HG03025 (cell line): Measurements from ENCODE around the gene GRID1.

ENCODE experiments used
- ATAC-seq: cut with Tn5 transposase; IDR thresholded peaks from one replicate; pipeline ENCODE4 v1.9.1; 2021; ENCODE audit warnings: mild to moderate bottlenecking, moderate library complexity; ENCODE audit not compliant: unreplicated experiment, low FRiP score

The GRID1 gene

DNA sequence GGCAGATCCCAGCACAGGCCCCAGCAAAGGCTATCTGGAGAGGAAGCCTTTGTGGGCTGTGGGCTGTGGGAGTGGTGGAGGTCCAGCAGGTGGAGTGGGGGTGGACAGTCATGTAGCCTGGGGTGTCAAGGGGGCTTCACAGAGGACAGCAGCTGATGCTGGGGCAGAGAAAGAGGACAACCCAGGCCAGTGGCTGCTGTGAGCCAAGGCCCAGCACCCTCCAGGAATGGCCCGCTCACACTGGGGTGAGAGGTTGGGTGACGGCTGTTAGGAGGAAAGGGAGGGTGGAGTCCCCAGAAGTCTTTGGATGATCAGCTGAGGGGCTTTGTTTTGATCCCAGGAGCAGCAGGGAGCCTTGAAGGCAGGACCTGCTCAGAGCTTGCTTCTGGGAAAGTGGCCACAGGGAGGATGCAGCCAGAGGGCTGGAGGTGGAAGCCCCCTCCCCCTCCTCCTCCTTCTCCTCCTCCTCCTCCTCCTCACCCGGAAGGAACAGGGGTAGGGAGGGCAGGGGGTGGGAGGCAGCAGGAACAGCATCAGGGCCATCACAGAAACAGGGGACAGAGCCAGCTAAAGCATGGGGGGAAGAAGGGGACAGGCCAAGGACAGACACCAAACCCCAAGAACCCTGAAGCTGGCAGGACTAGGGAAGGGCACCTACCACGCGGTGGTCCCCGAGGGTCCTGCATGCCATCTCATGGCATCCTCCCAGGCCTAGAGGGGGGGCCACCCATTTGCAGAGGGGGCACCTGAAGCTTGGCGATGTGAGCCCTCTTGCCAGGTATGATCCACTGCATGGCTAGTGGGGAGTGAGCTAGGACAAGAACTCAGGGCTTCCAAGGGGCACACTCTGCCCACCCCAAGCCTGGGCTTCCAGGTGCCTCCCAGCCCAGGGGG lies 144.9 kb downstream of the GRID1 start:
- ATAC-seq, result no peak

DNA sequence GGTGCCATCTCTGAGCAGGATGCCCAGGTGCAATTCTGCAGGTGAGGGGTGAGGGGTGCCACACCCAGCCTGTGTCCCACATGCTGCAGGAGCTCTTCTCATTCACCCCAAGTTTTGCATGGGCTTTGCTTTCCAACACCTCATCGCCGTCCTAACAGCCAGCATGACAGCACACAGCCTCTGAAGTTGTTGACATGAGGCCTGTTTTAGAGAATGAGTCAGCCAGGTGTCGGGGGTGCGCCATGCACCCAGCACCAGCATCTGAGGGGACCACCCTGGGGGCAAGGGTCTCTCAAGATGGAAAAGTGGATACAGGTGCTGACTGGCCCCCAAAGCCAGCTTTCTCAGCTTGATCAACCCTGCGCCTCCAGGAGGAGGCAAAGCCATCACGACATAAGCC lies 146.0 kb downstream of the GRID1 start:
- no peak for ATAC-seq

DNA sequence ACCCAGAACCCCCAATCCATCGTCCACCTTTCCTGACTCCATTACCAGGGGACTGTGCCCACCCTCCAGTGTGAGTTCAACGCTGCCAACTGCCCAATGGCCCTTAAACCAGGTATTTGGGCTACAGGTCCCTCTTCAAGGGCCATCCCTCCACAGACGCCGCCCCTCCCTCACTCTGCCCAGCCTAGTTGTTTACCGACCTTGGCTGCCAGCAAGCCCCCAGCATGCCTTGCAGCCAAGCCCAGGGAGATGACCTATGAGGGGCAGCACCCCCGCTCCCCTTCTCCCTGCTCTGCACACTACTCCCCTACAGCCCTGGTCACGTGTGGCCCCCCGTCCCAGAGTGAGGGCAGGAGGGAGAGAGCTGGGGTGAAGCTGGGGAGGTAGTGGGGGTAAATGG lies 147.3 kb downstream of the GRID1 start:
- no peak for ATAC-seq

DNA sequence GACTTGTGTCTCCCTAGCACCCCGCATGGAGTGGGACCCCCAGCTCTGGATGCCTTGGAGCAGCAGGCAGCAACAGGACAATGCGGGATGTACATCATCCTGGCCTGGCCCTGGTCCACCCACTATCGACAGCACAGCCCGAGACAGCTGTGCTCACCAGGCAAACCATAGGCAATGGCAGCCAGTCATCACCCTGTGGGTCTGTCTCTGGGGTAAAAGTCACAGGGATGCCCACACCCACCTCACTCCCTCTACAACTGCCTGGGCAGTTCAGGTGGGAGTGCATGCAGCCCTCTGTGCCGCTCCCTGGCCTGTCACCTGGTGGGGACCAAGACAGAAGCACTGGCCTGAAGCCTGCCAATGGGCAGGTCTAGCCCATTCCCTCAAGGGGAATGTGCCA lies 147.8 kb downstream of the GRID1 start:
- no peak for ATAC-seq

DNA sequence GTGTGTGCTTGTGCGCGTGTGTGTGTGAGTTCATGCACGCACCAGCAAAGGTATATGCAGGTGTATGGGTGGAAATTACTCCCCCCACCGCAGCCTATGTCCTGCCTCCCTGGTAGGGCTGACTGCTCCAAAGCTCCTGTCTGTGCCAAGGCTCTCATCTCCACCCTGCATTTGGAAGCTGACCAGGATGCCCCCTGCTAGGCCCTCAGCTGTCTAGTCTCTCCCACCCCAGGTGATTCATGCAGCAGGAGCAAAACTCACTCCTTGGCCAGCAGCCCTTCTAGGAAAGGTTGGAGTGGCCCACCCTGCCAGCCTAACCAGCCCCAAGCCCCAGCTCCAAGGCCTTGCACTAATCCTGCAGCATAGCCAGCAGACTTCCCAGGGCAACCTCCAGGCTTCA lies 148.4 kb downstream of the GRID1 start:
- ATAC-seq, result no peak

DNA sequence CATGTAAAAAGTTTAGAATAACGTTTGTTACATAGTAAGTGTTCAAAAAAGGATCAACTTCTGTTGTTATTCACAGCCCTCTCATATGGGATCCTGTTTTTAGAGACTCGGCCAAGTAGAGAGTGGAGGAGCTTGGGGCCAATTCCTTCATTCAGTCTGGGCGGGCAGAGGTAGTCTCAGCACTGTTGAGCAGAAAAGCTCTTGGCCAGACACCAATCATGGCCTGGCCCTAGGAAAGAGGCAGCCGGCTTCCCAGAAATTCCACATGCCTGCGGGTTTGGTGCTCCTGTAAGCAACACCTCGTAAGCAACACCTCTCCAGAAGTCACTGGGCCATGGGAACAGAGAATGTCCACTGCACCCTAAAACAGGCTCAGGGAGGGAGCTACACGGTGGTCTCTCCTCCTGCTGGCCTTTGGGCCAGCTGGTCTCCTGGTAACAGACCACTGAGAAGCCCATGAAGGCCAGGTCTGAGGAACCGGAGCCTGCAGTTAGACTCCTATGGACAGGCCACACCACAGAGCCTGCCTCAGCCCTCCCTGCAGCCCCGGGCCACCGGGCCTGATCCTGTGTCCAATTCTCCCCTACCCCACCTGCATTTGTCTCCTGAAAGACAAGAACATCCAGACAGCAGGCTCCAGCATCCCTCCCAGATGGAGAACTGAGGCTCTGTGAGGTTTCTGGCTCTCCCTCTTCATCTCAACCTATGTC lies 149.1 kb downstream of the GRID1 start:
- no peak for ATAC-seq

DNA sequence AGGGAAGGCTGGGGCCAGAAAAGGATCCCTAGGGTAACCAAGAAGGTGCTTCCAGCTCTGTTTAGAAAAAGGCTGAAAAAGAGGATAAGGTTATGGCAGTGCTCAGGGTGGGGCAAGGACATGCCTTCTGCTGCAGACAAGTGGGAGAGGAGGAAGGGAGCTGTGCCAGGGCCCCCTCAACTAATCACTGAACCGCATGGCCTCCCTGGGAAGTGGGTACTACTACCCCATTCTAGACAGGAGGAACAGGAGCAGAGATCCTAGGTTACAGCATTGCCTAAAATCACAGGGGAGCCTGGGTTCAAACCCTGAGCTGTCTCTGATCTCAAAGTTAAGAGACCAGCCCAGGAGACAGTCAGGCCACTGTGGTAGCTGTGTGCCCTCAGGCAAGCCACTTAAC lies 149.7 kb downstream of the GRID1 start:
- ATAC-seq, result no peak

DNA sequence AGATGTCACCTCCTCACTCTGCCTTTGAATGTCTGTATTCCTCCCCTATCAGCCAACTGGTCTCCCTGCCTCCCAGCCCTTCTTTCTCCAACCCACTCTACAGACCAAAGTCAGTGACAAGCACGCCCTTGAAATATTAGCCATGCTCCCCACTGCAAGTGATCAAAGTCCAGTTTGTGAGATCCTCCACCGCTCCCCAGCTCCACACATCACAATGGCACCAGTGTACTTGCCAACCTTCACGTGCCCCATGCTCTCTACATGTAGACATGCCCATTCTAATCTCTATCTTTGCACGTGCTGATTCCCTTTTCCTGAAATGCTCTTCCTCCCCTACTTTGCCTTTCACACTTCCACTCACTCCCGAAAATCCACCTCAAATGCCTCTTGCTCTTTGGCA lies 150.9 kb downstream of the GRID1 start:
- ATAC-seq, result no peak

DNA sequence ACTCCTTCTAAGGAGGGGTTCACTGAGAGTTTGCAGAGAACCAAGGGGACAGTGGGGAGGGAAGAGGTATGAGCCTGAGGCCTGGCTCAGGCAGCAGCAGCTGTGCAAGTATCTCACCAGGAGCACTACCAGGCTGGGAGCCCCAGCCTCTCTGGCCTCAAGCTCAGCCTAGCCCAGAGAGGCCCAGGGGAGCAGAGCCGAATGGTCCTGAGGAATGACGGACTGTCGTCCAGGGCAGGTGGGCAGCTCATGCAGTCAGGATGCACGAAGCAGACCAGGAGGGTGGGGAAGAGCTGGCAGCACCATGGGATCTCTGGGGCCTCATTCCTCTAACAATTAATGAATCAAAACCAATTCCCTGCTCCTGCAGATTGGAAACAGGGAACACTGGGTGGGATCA lies 151.5 kb downstream of the GRID1 start:
- no peak for ATAC-seq

DNA sequence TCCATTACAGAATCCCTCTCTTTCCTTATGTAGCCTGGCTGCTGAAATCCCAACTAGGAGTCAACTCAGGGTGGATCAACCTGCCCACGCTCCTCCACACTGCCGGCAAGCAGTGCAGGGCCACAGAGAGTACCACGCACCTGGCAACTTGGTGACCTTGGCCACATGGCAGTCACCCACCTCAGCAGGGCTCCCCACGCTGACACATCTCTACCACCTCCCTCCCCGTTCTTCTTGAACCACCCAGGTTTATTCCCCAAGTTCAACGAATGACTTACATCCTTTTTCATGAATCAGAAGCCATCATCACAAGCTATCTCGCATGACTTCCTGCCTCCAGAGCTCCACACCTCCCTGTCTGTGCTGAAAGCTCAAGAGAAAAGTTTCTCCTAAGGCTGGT lies 153.4 kb downstream of the GRID1 start:
- no peak for ATAC-seq

DNA sequence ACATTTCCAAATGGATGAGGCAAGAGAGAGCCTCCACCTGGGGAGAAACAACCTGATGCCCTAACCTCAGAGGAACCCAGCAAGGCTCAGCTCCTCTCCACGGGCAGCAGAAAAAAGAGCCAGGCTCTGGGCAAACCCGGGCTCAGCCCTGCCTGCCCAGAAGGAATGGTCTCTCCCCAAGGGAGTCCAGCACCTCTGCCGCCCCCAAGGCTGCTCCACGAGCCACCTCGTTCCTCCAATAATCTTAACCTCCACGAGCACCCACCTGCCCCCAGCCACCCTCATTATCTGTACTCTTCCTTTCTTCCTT lies 154.2 kb downstream of the GRID1 start:
- no peak for ATAC-seq

DNA sequence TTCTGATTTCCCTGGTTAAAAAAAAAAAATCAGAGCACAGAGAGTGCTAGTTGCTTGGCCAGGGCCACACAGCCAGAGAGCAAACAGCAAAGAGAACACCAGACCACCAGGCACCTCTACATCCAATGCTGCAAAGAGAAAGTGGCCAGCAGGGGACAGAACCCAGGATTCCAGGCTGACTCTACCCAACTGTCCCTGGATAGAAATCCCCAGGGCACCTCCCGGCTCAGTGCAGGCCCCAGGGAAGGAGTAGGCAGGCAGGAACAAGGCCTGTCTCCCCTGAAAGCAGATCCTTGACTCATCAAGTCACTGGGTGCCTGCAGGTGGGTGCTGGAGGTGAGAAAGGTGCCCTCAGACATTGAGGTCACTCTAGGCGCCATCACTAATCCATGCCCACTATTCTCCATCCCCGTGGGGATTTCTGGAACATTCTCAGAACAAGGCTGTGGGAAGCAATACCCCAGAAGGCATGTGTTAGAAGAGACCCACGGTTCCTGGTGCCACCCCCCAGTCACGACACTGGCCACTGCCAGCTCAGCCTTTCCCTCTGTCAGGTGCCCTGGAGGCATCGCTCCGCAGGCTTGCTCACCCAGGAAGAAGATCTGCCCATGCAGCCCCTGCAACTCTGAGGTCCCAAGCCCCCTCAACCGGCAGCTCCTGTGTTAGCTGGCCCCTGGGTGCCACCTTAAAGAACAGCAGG lies 154.8 kb downstream of the GRID1 start:
- ATAC-seq, result no peak

DNA sequence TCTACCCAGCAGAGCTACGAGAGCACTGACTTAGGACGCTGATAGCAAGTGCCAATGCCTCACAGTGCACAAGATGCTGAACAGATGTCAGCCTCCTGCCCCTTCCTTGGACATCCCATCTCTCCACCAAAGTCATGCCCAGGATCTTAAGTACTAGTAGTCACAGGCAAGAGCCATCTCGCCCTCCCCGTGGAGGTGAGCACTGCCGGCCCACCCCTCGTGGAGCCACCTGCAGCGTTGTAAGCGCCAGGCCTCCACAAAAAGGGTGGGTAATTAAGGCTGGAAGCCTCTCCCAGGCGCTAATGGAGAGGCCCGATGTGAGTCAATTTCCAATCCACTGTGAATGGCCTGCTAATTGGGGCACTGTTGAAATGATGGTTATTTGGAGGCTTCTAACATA lies 156.2 kb downstream of the GRID1 start:
- no peak for ATAC-seq

DNA sequence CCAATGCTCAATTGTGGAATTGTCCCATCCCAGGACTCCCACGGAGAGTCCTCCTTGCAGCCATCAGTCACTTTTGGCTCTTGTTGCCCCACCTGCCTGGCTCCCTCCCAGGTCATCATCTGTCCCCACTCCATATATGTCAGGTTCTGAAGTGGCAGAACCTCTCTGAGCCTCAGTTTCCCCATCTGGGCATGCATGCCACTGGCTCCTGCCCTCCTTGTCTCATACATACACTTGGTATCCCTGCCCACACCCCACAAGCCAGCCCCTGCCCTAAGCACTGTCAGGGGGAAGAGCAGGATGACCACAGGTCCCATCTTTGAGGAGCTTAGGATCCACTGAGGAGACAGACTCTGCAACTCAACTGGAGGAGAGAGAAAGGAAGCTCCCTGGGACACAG lies 156.9 kb downstream of the GRID1 start:
- no peak for ATAC-seq

DNA sequence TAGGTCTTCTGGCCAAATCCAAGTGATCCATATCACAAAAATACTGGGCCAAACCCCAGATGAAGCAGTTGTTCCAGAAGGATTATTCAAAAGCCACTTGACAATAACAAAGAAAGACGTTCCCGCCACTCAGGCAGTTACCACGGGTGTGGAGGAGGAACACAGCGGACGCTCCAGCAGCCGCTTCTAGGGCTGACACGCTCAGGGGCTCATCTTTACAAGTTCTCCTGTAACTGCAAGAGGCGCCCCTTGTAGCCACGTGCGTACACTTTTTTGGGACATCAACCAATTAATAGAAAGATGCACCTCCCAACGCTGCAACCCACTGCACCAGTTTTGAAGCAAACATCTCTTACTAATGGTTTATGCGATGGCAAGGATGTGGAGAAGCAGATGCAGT lies 159.4 kb downstream of the GRID1 start:
- ATAC-seq, result no peak

DNA sequence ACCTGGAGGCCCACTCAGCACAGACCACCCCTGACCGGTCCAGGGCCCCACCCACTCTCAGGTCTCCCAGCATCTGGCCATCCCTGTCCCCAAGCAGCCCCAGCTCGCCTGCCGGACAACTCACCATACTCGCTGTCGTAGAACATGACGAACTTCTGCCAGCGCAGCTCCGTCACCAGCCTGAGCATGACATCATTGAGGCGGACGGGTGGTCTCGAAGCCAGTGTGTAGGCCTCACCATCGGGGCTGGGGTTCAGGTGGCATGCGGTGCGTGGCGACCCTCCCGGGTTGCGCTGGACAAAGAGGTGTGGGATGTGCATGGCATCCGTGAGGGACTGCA lies 160.4 kb downstream of the GRID1 start:
- no peak for ATAC-seq

DNA sequence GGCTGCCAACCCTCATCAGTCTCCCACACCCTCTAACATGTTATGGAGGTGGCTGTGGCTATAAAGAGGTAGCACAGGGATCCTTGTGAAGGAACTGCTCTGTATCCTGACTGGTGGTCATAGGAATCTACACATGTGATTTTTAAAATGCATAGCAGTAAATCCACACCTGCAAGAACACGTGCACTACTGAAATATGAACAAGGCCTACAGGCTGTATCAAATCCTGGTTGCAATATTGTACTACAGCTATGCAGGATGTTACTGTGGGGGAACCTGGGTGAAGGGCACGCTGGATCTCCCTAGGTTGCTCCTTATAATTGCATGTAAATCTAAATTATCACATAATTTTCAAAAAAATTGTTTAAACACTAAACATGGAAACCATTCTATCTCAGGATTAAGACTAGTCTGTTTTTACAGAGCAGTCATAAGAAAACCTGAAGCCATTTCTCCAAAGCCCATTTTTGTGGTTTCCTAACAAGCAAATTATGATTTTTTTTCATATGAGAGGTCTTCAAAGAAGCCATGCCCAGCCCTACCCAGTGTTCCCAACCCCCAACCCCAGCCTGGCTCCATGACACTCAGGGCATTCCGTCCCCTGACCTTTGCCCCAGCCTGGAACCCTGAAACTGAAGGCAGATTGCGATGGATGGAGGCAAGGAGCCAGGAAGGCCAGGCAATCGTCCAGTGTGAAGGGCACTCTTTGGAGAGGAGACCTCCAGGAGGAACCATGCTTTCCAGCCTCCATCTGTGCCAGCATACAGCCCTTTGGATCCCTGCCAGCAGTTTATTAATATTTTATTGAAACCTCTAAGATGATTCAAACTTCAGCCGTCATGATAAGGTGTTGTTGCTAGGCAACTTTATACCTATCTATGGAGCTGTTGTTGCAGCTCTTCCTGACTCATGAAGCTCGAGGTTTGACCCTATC lies 161.0 kb downstream of the GRID1 start:
- ATAC-seq, result no peak

DNA sequence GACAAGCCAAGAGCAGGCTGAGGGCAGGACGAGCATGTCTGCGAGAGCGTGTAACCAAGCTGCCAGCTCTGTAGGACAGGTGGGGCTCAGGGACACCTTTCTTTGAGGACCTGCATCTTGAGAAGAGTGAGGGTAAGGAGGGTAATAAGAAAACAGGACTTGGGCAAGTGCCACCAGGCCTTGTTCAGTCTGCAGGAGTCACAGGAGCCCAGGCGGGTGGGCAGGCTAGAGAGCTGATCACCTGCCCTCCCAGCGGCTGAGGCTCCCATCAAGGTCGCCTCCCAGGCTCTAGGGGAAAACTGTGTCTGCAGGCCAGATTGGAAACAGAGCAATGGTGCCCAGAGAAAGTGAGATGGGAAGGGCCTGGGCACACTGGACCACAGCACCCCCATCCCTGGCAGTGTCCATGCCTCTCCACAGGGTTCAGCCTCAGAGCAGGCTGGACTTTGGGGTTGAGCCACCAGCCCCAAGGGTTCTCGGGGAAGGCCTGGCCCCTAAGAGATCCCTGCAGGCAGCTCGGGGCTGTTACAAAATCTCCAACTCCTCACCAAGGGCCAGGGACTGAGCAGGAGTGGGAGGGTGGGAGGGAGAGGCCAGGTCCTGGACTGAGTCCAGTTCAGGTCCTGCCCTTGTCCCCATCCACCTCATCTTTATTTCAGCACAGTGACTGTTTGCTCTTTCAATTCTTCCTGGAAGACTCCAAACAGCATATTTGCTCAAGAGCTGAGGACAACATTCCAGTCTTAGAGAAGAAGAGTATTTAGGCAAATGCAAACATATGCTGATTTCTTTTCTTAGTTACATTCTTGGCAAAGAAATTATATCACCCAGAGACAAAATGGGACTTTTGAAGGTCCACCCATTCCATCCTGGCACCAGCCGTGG lies 161.9 kb downstream of the GRID1 start:
- ATAC-seq, result no peak

DNA sequence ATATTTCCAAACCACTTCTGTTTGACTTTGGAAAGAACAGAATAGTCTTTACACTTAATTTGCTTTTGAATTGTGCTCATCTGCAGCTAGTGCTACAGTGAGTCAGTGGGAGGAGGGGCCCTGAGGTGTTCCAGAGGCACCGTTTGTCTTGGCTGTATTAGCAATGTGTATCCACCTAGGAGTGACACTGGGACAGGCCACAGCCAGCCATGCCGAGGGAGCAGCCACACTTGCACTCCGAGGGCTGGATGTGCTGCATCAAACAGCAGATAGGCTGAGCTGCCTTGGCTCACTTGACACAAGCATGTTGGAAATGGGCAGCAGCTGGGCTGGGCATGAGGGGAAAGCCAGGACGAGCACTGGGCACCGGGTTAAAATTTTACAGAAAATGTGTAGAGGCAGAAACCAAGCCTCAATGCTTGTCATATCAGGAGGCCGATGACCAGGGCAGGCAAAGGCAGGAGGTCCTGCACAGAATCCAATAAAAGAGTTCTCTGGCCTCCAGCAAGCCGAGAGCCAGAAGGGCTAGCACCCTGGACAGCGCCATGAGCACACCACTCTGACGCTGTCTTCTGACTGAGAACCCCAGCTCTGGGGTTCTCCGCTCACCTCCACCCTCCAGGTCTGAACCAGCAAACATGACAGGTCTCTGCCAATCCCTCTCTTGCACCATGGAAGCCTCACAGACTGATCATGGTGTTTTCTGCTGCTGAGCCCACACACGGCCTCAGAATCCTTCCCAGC lies 163.3 kb downstream of the GRID1 start:
- ATAC-seq, result no peak
